Stimulated activated CD8-positive, alpha-beta memory T cell treated with anti-CD3 and anti-CD28 coated beads, Interleukin-4, amount 100 ng/mL, for 24 hours (primary cell): ENCODE data around the gene PARD6A.
A peak's percentile ranks its signal among the peaks of the same experiment; 100 is the strongest.

Experiments
- DNase-seq: peaks from one replicate; pipeline ENCODE4 v3.0.0-alpha.2; 2020; ENCODE audit warnings: low read depth

PARD6A gene

GRCh38 chr16:67654403-67654911, 6.3 kb upstream of the PARD6A start:
- no peak for DNase-seq

- DNase-seq = no peak
These were observed 5.4 kb upstream of the PARD6A start for GRCh38 chr16:67655363-67655762.

- no peak for DNase-seq
These were observed 4.3 kb upstream of the PARD6A start for GRCh38 chr16:67656344-67657016.

DNA sequence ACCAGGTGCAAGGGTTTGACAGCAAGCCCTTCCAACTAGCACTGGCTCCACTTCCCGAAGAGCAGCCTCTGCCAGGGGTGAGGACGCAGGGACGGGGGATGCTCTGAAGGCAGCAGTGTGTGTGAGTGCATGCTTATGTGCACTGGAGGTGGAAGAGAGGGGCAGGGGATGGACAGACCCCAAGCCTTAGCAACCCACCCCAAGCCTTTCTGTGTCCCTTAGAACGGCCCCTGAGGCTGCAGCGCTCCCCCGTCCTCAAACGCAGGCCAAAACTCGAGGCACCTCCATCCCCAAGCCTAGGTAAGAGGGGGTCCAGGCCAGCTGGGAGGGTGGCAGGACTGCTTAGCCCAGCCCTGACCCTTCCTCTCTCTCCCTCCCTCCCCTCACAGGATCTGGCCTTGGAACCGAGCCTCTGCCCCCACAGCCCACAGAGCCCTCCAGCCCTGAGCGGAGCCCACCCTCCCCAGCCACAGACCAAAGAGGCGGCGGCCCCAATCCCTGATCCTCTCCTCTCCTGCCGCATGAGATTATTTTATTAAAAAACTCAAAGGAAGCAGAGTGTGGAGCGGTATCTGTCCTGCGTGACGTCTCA, 3.6 kb upstream of the PARD6A start:
- no peak for DNase-seq

GRCh38 chr16:67657751-67658518, 2.8 kb upstream of the PARD6A start:
- no peak for DNase-seq

DNA sequence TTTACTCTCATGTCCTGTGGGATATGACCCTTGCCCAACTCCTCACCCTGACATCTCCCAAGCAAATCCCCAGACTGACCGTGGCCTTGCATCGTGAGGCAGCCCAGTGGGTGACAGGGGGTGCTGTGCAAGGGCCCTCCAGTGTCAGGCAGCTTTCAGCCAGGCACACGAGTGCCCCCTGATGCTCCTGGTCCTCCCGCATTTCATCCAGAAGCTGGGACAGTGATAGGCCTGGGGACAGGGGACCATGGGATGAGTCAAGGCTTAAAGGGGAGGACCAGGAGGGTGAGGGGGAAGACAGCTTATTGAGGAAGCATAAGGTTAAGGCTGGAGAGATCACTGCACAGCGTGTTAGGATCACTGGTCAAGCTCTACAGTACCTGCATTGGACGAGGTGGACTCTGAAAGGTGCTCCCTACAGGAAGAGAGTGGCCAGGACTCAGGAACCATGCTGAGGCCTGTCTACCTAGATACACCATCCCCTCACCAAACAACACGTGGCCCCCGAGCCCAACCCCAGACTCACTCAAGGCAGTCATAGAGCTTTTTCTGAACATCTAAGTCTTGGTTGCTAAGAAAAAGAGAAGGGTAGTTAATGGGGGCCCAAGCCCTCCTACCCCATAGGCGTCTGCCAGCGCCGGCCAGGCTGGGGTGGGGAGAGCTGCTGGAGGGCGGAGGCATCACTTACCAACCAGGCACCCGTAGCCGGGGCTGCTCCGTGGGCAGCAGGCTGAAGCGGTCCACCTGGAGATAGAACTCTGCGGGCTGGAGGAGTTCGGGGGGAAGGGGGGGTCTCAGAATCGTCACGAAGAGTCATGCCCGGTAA, 1.7 kb upstream of the PARD6A start:
- no peak for DNase-seq

DNA sequence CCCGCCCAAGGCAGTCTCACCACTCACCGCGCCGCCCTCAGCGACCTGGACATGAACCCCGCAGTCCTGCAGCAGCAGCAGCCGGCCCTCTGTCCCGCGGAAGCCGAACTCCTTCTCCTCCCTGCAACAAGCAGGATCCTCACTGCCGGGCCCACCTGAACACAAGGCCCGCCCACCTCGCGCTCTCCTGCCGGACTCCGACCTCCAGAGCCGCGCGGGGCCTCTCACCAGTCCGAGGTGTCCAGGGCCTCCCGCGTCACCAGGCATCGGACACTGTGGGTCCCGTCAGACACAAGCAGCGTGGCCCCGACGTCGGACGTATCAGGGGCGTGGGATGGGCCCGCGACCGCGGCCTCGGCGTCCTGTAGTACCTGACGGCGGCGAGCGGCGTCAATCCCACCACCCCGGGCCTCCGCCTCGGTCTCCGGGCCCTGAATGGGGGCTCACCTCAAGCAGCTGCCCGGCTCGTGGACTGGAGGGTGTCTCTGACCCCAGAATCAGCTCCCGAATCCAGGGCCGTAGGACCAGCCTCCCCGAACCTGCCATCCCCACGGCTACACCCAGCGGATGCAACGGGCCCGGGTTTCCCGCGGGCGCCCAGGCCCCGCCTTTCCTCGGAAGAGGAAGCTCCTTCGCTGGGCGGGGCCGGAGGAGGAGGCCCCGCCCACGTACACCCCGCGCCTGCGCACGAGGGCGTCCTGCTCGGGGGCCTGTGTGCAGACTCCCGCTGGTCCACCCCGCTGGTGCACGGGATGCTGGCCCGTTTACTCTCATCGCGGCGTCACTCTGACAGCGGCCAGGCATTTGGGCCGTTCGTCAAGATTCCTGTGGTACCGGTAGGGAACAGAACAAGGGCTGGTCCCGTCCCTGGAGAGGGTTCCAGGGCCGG, 841 bp upstream of the PARD6A start, which contains the start of gene ACD:
ACD (minus strand) TSS at position 586 of the 889 bp plus-strand sequence; CDS start at position 546, 40 bp downstream.
- DNase-seq = peak; percentile 88

DNA sequence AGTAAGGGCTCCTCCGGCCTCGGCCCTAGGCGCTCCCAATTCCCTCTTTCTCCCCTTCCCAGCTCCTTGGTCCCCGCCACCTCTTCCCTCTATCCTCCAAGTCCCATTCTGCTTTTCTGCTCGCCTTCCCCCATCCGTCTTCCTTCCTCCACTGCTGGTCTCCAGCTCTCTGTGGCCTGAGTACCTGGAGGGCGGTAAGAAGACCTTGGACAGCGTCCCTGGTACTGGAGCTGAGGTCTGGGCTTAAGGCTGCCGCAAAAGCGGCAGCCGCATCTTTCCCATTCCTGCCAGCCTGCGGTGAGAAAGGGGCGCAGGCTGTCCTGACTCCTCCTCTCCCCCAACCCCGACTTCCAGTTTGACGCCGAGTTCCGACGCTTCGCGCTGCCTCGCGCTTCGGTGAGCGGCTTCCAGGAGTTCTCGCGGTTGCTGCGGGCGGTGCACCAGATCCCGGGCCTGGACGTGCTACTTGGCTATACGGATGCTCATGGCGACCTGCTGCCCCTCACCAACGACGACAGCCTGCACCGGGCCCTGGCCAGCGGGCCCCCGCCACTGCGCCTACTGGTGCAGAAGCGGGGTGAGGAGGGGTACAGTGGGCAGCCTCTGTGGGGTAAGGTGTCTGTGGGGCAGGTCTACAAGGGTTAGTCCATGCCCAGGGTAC, 471 bp downstream of the PARD6A start:
- no peak for DNase-seq

DNA sequence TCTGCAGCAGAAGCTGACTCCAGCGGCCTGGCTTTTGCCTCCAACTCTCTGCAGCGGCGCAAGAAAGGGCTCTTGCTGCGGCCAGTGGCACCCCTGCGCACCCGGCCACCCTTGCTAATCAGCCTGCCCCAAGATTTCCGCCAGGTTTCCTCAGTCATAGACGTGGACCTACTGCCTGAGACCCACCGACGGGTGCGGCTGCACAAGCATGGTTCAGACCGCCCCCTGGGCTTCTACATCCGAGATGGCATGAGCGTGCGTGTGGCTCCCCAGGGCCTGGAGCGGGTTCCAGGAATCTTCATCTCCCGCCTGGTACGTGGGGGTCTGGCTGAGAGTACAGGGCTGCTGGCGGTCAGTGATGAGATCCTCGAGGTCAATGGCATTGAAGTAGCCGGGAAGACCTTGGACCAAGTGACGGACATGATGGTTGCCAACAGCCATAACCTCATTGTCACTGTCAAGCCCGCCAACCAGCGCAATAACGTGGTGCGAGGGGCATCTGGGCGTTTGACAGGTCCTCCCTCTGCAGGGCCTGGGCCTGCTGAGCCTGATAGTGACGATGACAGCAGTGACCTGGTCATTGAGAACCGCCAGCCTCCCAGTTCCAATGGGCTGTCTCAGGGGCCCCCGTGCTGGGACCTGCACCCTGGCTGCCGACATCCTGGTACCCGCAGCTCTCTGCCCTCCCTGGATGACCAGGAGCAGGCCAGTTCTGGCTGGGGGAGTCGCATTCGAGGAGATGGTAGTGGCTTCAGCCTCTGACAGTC, 1.3 kb downstream of the PARD6A start:
- no peak for DNase-seq

GRCh38 chr16:67662653-67663010, 1.9 kb downstream of the PARD6A start:
- no peak for DNase-seq

- no peak for DNase-seq
These were observed 2.6 kb downstream of the PARD6A start for GRCh38 chr16:67663151-67663876.

- DNase-seq = no peak
These were observed 3.1 kb downstream of the PARD6A start for GRCh38 chr16:67663877-67664222.

- no peak for DNase-seq
These were observed 3.5 kb downstream of the PARD6A start for GRCh38 chr16:67664258-67664657.

- no peak for DNase-seq
These were observed 4.1 kb downstream of the PARD6A start for GRCh38 chr16:67664871-67665270.

DNA sequence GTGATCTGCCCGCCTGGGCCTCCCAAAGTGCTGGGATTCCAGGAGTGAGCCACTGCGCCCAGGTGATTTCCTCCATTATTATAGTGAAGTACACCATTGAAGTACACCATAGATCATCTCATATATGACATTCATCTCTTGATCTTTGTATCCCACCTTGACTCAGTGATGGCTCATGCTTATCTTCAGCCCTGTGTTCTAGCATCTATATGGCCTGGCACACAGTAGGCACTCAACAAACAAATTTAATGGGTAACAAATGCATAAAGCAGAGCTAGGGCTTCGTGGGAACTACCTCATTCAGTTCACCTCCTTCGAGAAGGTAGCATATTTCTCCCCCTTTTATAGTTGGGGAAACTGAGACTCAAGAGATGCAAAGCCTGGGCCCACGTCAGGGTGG, 4.8 kb downstream of the PARD6A start:
- DNase-seq = no peak

DNA sequence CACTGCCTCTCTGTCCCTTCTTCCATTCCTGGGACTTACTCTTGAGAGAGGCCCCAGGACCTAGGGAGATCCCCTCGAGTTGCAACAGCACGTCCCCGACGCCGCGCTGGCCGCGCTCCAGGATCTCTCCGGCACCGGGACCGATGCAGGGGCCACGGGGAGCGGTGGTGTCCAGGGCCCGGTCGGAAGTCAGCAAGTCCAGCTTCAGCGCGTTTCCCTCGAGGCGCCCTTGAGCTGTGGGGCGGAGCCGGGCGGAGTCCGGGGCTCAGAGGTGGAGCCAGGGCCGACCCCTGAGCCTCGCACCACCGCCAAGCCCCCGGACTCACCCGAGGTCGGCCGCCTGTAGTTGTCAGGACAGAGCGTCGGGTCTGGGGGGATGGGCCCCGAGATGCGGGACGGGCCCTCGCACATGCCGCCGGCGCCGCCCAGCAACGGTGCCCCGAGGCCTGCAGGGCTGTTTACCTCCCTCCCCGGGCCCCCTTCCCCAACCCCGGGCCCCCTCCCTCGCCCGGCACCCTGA, 5.3 kb downstream of the PARD6A start:
- DNase-seq = no peak

- DNase-seq = peak; percentile 73
These were observed 6.0 kb downstream of the PARD6A start, which contains the start of the genes C16orf86 and ENKD1 for GRCh38 chr16:67666559-67667452. C16orf86 (plus strand) TSS chr16:67666814; CDS start chr16:67666971, 157 bp downstream. ENKD1 (minus strand) TSS chr16:67666750; CDS start chr16:67666442, 308 bp downstream.

DNA sequence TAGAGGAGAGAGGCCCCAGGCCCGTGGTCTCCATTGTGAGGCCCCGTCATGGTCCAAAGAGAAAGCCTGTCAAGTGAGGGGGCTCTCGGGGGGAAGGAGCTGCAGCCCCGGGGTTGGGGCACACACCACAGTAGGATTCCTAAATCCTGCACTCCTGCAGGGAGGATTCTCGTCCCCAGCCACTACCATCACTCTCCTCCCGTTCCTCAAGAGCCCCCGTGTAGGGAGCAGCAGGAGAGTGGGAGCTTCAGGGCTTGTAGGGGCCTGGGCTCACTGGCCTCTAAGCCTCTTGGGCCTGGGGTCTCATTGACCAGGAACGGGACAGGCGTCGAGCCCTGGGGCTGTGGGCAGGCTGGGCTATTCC, 6.7 kb downstream of the PARD6A start:
- no peak for DNase-seq
